DOHH2 (cell line): ENCODE results near the gene NMNAT2.

Experiments
- H3F3A ChIP-seq: fragments of 200-600 bp; sonication (generic), shearing (Covaris generic); 2 replicates; pipeline ENCODE4 v1.6.0; 2016; ENCODE audit warnings: antibody characterized with exemption, mild to moderate bottlenecking; ENCODE audit not compliant: control insufficient read depth, insufficient read depth
- H3K27ac ChIP-seq: fragments of 200-600 bp; sonication (generic); 2 replicates; pipeline ENCODE4 v1.5.1; 2014; ENCODE audit warnings: low read depth, mild to moderate bottlenecking, low read length, moderate library complexity
- H3K27me3 ChIP-seq: fragments of 200-600 bp; sonication (generic); 2 replicates; pipeline ENCODE4 v1.6.1; 2014; ENCODE audit warnings: mild to moderate bottlenecking, low read length, mixed read lengths; ENCODE audit not compliant: control insufficient read depth
- H3K36me3 ChIP-seq: fragments of 200-600 bp; sonication (generic); 2 replicates; pipeline ENCODE4 v1.6.1; 2014; ENCODE audit warnings: mild to moderate bottlenecking, low read length, moderate library complexity, mixed read lengths; ENCODE audit not compliant: control insufficient read depth
- H3K4me1 ChIP-seq: fragments of 200-600 bp; sonication (generic); 2 replicates; pipeline ENCODE4 v1.6.1; 2014; ENCODE audit warnings: mild to moderate bottlenecking, low read length, mixed read lengths; ENCODE audit not compliant: control insufficient read depth
- H3K4me2 ChIP-seq: fragments of 200-600 bp; sonication (generic); 2 replicates; pipeline ENCODE4 v1.6.0; 2014; ENCODE audit warnings: mild to moderate bottlenecking, low read length, moderate library complexity
- H3K4me3 ChIP-seq: fragments of 200-600 bp; sonication (generic); 2 replicates; pipeline ENCODE4 v1.5.1; 2014; ENCODE audit warnings: mild to moderate bottlenecking, low read length, mixed read lengths
- H3K79me2 ChIP-seq: fragments of 200-600 bp; sonication (generic); 2 replicates; pipeline ENCODE4 v1.6.1; 2014; ENCODE audit warnings: mild to moderate bottlenecking, low read length, mixed read lengths; ENCODE audit not compliant: control insufficient read depth
- H3K9me2 ChIP-seq: fragments of 200-600 bp; sonication (generic); replicated peaks from 2 replicates; pipeline ENCODE4 v1.6.1; 2014; ENCODE audit warnings: mild to moderate bottlenecking, low read length, mixed read lengths; ENCODE audit not compliant: control insufficient read depth
- H3K9me3 ChIP-seq: fragments of 200-600 bp; sonication (generic); 2 replicates; pipeline ENCODE4 v1.6.1; 2014; ENCODE audit warnings: antibody characterized with exemption, low read length, mixed read lengths; ENCODE audit not compliant: control insufficient read depth, insufficient read depth
- H4K20me1 ChIP-seq: fragments of 200-600 bp; sonication (generic); 2 replicates; pipeline ENCODE4 v1.6.0; 2014; ENCODE audit warnings: low read depth, mild to moderate bottlenecking, antibody characterized with exemption, low read length, moderate library complexity; ENCODE audit not compliant: control insufficient read depth, insufficient read depth
- CTCF ChIP-seq: fragments of 200-600 bp; sonication (generic); IDR thresholded peaks from one replicate; pipeline ENCODE4 v1.5.1; 2014; ENCODE audit warnings: antibody characterized with exemption, mild to moderate bottlenecking, low read depth, low read length; ENCODE audit not compliant: poor library complexity, severe bottlenecking
- EZH2phosphoT487 ChIP-seq: fragments of 200-600 bp; sonication (generic); IDR thresholded peaks from 2 replicates; pipeline ENCODE4 v1.6.1; 2017; ENCODE audit warnings: borderline replicate concordance, mild to moderate bottlenecking, antibody characterized with exemption, low read length, moderate library complexity, mixed read lengths

NMNAT2 gene

GRCh38 chr1:183199304-183199703 lies 218.9 kb downstream of the NMNAT2 start:
- Histone ChIP-seq H4K20me1 (no peaks in the 10 kb centered on the region), H3K27ac (no peak overlapping the region), H3K4me2 (no peak overlapping the region), H3K9me2 (no peaks in the 10 kb centered on the region), H3K9me3 (no peaks in the 10 kb centered on the region), H3K36me3 (no peaks in the 10 kb centered on the region), H3K79me2 (no peaks in the 10 kb centered on the region), H3K27me3 (peaks cover 2% of the 10 kb centered on the region; the same call in 1 of the 2 replicates), H3K4me3 (no peak overlapping the region), H3K4me1 (no peaks in the 10 kb centered on the region), H3F3A (no peaks in the 10 kb centered on the region)
- no peak for TF ChIP-seq CTCF
- no peak for TF ChIP-seq EZH2phosphoT487

GRCh38 chr1:183198463-183198862 lies 219.7 kb downstream of the NMNAT2 start:
- H4K20me1 ChIP-seq: no peaks in the 10 kb centered on the region
- H3K79me2 ChIP-seq: no peaks in the 10 kb centered on the region
- H3K27me3 ChIP-seq: peaks cover 2% of the 10 kb centered on the region; the same call in 1 of the 2 replicates
- H3F3A ChIP-seq: no peaks in the 10 kb centered on the region
- H3K4me3 ChIP-seq: no peak overlapping the region
- no peaks in the 10 kb centered on the region for H3K4me1 ChIP-seq
- no peak overlapping the region for H3K27ac ChIP-seq
- no peaks in the 10 kb centered on the region for H3K36me3 ChIP-seq
- no peak for TF ChIP-seq EZH2phosphoT487
- TF ChIP-seq CTCF: no peak
- H3K9me3 ChIP-seq: no peaks in the 10 kb centered on the region
- no peaks in the 10 kb centered on the region for H3K9me2 ChIP-seq
- H3K4me2 ChIP-seq: no peak overlapping the region
